ENCODE results near the gene GRIN2C.

DNA sequence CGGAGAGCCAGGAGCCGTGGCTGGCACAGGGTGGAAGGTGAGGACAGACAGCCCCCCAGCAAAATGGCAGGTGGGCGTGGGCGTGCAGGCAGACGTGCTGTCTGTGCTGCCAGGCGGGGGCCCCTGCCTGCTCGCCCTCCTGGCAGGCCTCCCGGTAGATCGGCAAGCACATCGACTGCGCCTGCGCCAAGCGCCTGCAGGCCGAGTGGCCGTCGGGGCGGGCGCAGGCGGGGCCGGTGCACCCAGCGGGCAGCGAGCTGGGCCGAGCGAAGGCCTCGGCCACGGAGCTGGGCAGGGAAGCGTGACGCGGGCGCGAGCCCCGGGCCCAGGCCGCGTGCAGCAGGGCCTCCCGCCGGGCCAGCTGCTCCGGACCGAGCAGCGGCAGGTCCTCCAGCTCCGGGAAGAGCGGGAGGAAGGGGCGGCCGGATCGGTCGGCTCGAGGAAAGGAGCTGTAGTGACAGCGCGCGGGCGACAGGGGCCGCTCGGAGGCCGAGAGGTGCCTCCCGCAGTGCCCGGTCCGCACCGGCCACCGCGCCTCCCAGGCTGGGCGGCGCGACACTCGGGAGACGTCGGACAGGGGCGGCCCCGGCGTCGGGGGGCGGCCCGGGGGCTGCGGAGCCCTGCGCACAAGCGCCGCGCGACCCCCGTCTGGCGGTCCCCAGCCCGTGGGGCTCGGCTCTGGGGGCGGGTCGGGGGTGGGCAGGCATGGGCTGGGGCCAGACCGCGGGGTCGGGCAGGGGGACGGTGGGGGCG is 16.9 kb downstream of the GRIN2C start:
- TF ChIP-seq, protein P1, sequence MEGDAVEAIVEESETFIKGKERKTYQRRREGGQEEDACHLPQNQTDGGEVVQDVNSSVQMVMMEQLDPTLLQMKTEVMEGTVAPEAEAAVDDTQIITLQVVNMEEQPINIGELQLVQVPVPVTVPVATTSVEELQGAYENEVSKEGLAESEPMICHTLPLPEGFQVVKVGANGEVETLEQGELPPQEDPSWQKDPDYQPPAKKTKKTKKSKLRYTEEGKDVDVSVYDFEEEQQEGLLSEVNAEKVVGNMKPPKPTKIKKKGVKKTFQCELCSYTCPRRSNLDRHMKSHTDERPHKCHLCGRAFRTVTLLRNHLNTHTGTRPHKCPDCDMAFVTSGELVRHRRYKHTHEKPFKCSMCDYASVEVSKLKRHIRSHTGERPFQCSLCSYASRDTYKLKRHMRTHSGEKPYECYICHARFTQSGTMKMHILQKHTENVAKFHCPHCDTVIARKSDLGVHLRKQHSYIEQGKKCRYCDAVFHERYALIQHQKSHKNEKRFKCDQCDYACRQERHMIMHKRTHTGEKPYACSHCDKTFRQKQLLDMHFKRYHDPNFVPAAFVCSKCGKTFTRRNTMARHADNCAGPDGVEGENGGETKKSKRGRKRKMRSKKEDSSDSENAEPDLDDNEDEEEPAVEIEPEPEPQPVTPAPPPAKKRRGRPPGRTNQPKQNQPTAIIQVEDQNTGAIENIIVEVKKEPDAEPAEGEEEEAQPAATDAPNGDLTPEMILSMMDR (IDR thresholded peaks at IDR 0.05; ENCODE audit: borderline replicate concordance, extremely low read depth, low read length, poor library complexity, severe bottlenecking): no peak
- no peak for TF ChIP-seq EZH2 (IDR thresholded peaks at IDR 0.05; ENCODE audit: borderline replicate concordance, low read depth, low read length, severe bottlenecking)

All from DND-41 (cell line).